ENCODE results near the gene PABPN1.

PABPN1 gene

DNA sequence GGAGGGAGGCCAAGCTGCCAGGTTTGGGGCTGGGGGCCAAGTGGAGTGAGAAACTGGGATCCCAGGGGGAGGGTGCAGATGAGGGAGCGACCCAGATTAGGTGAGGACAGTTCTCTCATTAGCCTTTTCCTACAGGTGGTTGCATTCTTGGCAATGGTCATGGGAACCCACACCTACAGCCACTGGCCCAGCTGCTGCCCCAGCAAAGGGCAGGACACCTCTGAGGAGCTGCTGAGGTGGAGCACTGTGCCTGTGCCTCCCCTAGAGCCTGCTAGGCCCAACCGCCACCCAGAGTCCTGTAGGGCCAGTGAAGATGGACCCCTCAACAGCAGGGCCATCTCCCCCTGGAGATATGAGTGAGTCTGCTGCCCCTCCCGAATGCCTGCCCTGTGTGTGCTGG, 51.8 kb downstream of the PABPN1 start:
- TF ChIP-seq EP300 (IDR thresholded peaks at IDR 0.05; ENCODE audit: borderline replicate concordance) = no peak
- TF ChIP-seq NFIC (IDR thresholded peaks at IDR 0.05) = no peak
- no peak for TF ChIP-seq EGR1 (IDR thresholded peaks at IDR 0.05)
- TF ChIP-seq CEBPB (IDR thresholded peaks at IDR 0.05) = no peak
- no peak for TF ChIP-seq TEAD4 (IDR thresholded peaks at IDR 0.05)
- TF ChIP-seq RAD21 (IDR thresholded peaks at IDR 0.05; ENCODE audit: low read depth) = no peak
- TF ChIP-seq, protein P1, sequence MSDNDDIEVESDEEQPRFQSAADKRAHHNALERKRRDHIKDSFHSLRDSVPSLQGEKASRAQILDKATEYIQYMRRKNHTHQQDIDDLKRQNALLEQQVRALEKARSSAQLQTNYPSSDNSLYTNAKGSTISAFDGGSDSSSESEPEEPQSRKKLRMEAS (IDR thresholded peaks at IDR 0.05) = no peak
- TF ChIP-seq CREB1 (IDR thresholded peaks at IDR 0.05; ENCODE audit: low read depth) = no peak
- no peak for TF ChIP-seq TAF1 (IDR thresholded peaks at IDR 0.05; ENCODE audit: low read depth)
- no peak for TF ChIP-seq TCF12 (IDR thresholded peaks at IDR 0.05; ENCODE audit: low read depth)
- TF ChIP-seq, protein P2, sequence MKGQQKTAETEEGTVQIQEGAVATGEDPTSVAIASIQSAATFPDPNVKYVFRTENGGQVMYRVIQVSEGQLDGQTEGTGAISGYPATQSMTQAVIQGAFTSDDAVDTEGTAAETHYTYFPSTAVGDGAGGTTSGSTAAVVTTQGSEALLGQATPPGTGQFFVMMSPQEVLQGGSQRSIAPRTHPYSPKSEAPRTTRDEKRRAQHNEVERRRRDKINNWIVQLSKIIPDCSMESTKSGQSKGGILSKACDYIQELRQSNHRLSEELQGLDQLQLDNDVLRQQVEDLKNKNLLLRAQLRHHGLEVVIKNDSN (IDR thresholded peaks at IDR 0.05) = no peak
- no peak for TF ChIP-seq ZBTB7A (IDR thresholded peaks at IDR 0.05; ENCODE audit: low read depth)
- TF ChIP-seq YY1 (IDR thresholded peaks at IDR 0.05; ENCODE audit: low read depth) = no peak
- TF ChIP-seq FOXM1 (IDR thresholded peaks at IDR 0.05; ENCODE audit: borderline replicate concordance, low read depth) = no peak

Measured in Ishikawa (cell line).